ENCODE results near the gene STK10.
A peak's percentile ranks its signal among the peaks of the same experiment; 100 is the strongest.
"Not testable (repeated sequence)": the region's sequence is repeated elsewhere in the genome, so short reads cannot be mapped to it uniquely, and the experiment has no call there.

The STK10 gene

GRCh38 chr5:172051643-172052339, 136.2 kb downstream of the STK10 start:
- no peak for DNase-seq

GRCh38 chr5:172050080-172050479, 137.9 kb downstream of the STK10 start:
- no peak for DNase-seq

DNA sequence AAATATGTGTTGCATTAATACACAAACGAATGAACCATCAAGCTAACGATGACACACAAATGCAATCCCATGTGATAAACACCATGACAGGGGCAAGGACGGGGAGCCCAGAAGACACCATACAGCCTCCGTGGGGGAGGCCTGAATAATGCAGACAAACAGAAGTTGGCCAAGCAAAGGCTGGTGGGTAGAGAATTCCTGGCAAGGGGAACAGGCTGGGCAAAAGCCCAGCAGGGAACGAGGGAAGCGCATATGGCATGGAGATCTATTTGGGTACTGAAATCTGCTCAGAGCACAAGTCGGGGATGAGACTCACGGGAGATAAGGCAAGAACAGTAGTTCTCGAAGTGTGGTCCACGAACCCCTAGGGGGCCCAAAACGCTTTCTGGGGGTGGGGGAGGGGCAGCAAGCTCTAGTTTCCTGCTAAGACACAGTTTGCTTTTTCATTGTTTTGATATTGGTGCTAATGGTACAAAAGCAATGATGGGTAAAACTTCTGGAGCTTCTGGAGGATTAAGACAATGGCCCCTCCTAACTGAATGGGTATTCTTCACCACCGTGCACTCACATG, 138.7 kb downstream of the STK10 start:
- DNase-seq, result no peak

- DNase-seq, result no peak
Measured at GRCh38 chr5:172048539-172049101, 139.4 kb downstream of the STK10 start.

DNA sequence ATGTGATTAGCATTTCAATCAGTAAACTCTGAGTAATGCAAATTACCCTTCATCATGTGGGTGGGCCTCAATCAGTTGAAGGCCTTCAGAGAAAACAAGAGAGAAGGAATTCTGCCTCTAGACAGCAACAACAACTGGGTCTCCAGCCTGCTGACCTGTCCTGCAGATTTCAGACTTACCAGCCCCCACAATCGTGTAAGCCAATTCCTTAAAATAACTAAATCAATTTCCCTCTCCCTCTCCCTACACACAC, 139.9 kb downstream of the STK10 start:
- no peak for DNase-seq

GRCh38 chr5:172046593-172046992, 141.4 kb downstream of the STK10 start:
- DNase-seq, result no peak

DNA sequence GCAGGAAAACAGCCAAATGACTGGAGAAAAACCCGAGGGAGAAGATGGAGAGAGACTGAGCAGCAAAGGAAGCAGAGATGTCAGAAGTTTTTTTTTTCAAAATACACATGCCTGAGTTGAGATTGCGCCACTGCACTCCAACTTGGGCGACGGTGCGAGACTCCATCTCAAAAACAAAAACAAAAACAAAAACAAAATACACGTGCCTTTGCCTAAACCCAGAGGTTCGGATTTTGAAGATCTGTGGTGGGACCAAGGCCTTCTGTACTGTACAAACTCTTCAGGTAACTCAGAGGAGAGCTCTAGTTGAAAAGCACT, 142.8 kb downstream of the STK10 start:
- DNase-seq, result no peak

GRCh38 chr5:172044631-172045314, 143.3 kb downstream of the STK10 start:
- no peak for DNase-seq

- no peak for DNase-seq
Measured at GRCh38 chr5:172043865-172044264, 144.2 kb downstream of the STK10 start.

- no peak for DNase-seq
Measured at GRCh38 chr5:172042183-172042582, 145.8 kb downstream of the STK10 start.

DNA sequence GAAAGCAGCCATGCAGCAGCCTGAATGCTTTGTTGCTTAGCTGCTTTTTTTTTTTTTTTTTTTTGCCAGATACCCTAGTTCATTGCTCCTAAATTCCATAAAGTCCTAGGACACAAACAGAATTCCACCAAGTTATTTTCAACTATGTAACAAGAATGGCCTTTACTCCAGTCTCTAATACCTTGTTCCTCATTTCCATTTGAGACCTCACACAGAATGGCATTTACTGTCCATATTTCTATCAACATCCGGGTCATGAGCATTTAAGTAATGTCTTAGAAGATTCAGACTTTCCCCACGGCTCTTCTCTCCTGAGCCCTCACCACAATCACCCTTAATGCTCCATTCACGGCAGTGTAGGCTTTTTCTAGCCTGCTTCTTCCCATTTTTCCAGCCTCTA, 149.9 kb downstream of the STK10 start:
- DNase-seq, result no peak

- DNase-seq, result no peak
Measured at GRCh38 chr5:172035049-172035448, 153.0 kb downstream of the STK10 start.

GRCh38 chr5:172031894-172032461, 156.0 kb downstream of the STK10 start:
- no peak for DNase-seq

GRCh38 chr5:172029876-172030275, 158.1 kb downstream of the STK10 start:
- no peak for DNase-seq

DNA sequence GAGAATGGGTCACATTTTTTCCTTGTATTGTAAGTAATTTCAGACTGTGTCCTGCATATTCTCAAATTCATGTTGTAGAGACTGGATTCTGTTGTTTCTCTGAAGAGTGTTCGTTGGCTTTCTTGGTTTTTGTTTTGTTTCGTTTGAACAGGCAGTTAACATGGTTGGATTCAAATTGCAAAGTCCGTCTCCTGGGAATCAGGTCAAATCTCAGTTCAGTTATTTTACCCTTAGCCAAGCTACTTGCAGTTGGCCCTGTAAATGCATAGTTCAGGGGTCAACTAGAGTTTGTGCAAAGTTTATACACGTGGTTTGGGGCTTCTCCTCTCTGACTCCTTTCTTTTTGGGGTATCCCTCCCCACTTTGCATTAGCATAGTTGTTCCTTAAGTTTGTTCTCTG, 159.9 kb downstream of the STK10 start:
- no peak for DNase-seq

GRCh38 chr5:172020110-172020786, 167.8 kb downstream of the STK10 start:
- not testable (repeated sequence) for DNase-seq

DNA sequence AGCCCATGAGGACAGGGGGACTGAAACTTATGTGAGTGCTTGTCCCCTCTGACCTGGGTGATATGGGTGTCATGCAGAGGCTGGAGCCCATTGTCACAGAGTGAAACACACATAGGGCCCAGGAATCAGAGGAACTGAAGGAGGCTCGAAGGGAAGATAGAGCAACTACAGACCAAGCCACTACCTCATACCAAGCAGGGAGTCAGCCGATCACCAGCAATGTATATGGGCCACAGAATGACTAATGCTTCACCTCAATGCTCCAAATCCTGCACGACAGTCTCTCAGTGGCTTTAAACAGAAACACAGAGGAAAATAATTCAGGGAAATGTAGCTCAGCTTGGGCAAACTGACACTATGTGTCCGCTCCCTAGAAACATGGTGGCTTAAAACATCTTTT, 172.7 kb downstream of the STK10 start:
- DNase-seq, result no peak

GRCh38 chr5:172010278-172010677, 177.7 kb downstream of the STK10 start:
- no peak for DNase-seq

DNA sequence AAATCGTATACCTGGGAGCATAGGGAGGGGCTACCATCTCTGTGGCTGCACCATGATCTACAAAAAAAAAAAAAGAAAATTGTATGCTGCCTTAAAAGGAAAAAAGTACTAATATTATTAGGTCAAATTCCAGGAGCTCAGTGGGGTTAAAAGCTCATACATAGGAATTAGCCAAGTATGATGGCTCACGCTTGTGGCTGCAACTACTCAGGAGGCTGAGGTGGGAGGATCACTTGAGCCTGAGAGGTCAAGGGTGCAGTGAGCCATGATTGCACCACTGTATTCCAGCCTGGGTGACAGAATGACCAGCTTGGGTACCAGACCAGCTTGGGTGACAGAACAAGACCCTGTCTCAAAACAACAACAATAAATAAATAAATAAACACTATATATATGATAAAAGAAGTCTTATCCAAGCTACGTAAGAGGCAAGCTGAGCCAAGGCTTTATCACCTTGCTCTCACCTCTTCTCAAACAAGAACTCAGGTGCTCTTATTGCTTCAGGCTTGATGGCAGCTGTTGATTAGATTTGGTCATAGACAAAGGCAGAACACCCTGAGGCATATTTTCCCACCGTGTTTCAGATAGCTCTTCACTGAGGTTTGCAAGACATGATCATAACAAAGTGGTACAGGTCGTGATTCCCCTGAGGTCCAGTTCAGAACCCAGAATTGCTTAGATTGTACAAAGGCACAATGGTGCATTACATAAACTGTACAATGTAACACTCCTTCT, 178.3 kb downstream of the STK10 start:
- peak; percentile 13 for DNase-seq

- peak; percentile 42 for DNase-seq
Measured at GRCh38 chr5:172008689-172009141, 179.3 kb downstream of the STK10 start.

DNA sequence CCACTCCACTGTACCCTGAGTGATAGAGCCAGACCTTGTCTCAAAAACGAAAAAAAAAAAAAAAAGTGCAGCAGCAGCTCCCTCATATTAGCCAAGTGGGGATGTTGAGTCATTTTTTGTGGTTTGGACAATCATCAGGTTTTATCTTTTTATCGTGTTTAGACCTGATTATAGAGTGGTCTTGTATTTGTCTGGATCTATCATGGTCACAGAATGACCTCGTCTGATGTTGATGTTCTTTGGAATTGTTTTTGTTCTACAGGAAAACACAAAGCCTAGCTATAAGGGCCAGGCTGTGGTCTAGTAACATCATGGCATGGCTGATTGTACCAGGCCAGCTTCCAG, 179.9 kb downstream of the STK10 start:
- peak; percentile 58 for DNase-seq

- no peak for DNase-seq
Measured at GRCh38 chr5:172007175-172008110, 180.6 kb downstream of the STK10 start.
